IMR-90 (cell line): ENCODE data around the gene ARHGAP45. TPM values are rescaled to one million over a fixed set of nuclear protein-coding genes. Genes with fewer than 3 reads are reported as not detected.

Source experiments
- BHLHE40 ChIP-seq: fragments of 150-350 bp; IDR thresholded peaks from 2 replicates; pipeline ENCODE4 v1.6.1; 2016; ENCODE audit warnings: mild to moderate bottlenecking, low read depth, low read length
- CEBPB ChIP-seq: IDR thresholded peaks from 2 replicates; pipeline ENCODE4 v1.6.1; 2012; ENCODE audit warnings: low read depth, low read length, improper control_type of control experiment
- FOS ChIP-seq: fragments of 150-350 bp; IDR thresholded peaks from 2 replicates; pipeline ENCODE4 v1.6.1; 2016; ENCODE audit warnings: low read depth, low read length
- SMC3 ChIP-seq: fragments of 150-350 bp; IDR thresholded peaks from 2 replicates; pipeline ENCODE4 v1.6.1; 2016; ENCODE audit warnings: low read depth, mild to moderate bottlenecking, antibody characterized with exemption, low read length, moderate library complexity
- polyA plus RNA-seq, 3 experiments: library from polyadenylated mRNA; depleted of rRNA; stranded (reverse); fragments of >200 nt; gene quantifications; 2 replicates each; pipeline ENCODE4 v1.2.3, GENCODE V29; 2012; ENCODE audit warnings: low replicate concordance in 1 of 3
- total RNA-seq: library from RNA; depleted of rRNA; stranded (reverse); fragments of >200 nt; gene quantifications from 2 replicates; pipeline ENCODE4 v1.2.3, GENCODE V29; 2012

ARHGAP45 gene
- total and polyA plus RNA-seq, 2 of the 4 experiments (the other 2 are of a cell fraction), result 1.3 to 1.7 TPM

DNA sequence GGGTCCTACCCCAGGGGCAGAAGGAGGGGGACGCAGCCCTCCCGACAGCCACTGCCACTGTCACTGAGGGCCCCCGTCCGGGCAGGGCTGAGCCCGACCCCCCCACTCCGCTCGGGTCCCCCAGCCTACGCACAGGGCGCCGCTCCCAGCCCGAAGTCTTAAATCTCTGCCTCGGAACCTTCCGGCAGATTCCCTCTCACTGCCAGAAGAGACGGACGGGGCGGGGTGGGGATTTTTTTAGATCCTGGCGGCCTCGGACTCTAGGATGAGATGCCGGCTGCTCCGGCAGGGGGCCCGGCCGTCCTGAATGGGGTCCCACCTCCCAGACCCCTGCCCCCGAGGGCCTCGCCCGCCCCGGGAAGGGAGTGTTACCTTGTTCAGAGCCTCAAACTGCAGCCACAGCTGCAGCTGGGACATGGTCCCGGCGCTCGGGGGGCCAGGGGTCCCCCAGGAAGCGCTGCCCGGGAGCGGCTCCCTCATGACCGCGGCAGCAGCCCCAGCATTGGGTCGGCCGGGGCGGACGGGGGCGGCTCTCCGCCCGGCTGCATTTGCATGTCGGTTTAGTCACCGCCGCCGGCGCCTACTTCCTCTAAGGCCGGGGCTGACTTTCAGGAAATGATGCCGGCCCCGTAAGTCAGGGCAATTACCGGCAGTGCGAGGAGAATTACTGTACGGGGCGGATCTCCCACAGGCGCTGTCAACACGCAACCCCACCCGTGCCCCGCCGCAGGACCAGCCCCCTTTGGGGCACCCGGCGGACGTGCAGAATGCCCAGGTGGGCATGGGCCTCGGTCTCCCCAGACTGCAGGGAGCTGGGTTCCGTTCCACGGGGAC, 65.0 kb downstream of the ARHGAP45 start (continued):
- peak; percentile 19; the same call in 1 of the 2 replicates for TF ChIP-seq FOS
- TF ChIP-seq BHLHE40, result peak; percentile 44
- no peak for TF ChIP-seq CEBPB
- peak; percentile 15; the same call in 1 of the 2 replicates for TF ChIP-seq SMC3
